AG10803 (cell line): ENCODE results near the gene ASMTL.

ENCODE experiments used
- DNase-seq: peaks from one replicate; pipeline ENCODE4 v3.0.0; 2010; ENCODE audit warnings: low read depth
- H3K4me3 ChIP-seq: 2 replicates; pipeline ENCODE4 v1.5.1; 2011; ENCODE audit warnings: mild to moderate bottlenecking, low read length, control low read depth
- CTCF ChIP-seq: conservative IDR thresholded peaks from 2 replicates; pipeline ENCODE4 v1.5.1; 2011; ENCODE audit warnings: mild to moderate bottlenecking, low read length, control low read depth, inconsistent platforms

Gene ASMTL

DNA sequence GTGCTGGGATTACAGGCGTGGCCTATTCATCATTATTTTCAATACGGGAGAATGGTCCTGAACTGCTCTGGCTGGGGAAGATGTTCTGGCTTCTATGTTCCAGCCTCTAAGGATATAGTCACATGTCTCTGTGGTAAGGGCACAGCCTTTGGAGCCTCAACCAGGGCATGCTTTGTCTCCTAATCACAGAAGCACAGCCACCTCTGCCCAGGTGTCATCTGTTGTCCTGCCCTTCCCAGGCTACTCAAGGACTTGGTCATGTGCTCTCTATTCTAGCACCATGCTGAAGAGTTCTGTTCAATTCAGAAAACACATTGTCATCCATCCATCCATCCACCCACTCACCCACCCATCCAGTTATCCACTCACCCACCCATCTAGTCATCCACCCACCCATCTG is 29.5 kb downstream of the ASMTL start:
- no peak for DNase-seq
- no peak for TF ChIP-seq CTCF
- H3K4me3 ChIP-seq = no peak overlapping the region

DNA sequence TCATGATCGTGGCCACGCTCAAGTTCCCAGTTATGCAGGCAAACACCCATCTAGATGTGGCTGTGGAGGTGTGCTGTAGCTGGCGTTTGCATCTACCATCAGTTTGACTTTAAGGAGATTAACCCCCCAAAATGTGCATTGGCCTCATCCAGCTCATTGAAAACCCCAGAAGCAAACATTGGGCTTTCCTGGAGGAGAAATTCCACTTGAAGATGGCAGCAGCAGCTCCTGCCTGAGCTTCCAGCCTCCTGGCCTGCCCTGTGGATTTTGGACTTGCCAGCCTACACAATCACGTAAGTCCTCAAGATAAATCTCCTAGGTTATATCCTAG is 30.6 kb downstream of the ASMTL start:
- no peak for DNase-seq
- TF ChIP-seq CTCF = no peak
- H3K4me3 ChIP-seq = no peak overlapping the region

DNA sequence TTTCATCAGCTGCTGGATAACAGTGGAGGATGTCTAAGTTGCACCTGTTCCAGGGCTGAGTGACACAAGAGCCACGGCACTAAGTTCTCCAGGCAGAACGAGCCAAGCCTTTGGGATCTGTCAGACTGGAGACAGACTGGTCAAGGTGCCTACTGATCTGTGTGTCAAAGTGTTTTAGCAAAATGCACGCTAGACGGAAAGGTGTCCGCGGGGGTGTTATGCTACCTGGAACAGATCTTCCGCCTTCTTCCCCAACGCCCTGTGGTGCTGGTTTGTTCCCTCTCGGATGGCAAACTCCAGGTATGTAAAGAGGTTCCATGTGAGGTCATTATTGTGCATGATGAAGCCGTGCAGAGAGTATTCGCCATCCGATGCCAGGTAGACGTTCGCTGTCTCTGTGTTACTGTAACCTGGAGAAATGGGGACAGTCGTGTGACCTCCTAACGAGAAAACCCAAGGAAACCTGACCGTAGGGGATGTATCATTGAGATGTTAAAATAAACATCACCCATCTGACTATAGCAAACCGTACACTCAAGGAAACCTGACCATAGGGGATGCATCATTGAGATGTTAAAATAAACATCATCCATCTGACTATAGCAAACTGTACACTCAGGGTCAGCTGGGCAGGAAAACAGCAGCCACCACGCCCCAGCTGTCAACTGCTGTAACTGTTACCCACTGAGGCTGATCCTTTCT is 31.1 kb downstream of the ASMTL start:
- no peak for DNase-seq
- H3K4me3 ChIP-seq = no peak overlapping the region
- TF ChIP-seq CTCF = no peak

DNA sequence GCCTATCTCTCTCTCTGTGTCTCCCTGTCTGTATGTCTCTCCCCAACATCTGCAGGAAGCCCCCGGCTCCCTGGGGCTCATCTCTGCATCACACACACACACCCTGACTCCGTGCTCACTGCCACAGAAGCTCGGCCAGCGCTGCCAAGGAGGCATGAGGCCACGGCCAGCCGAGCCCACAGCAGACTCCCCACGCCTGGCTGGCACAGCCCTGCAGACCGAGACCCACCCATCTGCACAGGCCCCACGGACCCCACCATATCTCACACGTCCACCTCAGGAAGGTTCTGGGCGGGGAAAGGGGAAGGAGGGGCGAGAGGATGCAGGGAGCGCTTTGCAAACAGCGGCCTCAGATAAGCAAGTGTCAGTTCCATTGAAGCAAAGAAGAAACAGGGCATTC is 32.3 kb downstream of the ASMTL start:
- no peak for DNase-seq
- TF ChIP-seq CTCF = no peak
- H3K4me3 ChIP-seq = no peak overlapping the region

DNA sequence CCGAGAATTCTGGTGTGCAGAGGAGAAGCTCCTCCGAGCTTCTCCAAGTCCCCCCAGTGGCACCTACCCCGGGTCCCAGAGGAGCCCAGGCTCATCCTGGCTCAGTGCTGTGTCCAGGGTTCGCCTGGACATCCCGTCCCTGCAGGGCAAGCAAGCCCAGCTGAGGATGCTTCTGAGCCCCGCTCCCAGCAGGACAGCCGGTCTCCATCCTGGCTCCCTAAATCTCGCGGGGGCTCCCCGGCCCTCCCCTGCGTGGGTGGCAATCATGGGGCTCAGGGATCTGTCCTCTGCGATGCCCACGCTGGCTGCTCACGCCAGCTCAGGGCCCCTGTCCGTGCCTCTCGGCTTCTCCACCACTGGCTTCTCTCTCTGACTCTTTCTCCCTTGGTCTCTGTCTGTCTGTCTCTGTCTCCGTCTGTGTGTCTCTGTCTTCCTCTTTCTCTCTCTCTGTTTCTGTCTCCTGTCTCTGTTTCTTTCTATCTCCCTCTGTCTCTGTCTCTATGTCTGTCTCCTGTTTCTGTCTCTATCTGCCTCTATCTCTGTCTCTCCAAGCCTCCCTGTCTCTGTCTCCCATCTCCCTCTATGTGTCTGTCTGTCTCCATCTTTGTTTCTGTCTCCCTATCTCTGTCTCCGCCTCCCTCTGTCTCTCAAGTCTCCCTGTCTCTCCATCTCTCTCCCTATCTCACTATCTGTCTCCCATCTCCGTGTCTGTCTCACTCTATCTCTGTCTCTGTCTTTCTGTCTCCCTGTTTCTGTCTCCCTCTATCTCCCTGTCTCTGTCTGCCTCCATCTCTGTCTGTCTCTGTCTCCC is 33.0 kb downstream of the ASMTL start:
- no peak for TF ChIP-seq CTCF
- no peak overlapping the region for H3K4me3 ChIP-seq
- no peak for DNase-seq

GRCh38 chrX:1418901-1419544 is 33.7 kb downstream of the ASMTL start:
- H3K4me3 ChIP-seq = no peak overlapping the region
- DNase-seq = no peak
- no peak for TF ChIP-seq CTCF
